Fibroblast of pulmonary artery (primary cell): ENCODE data around the gene BEST2.

ENCODE experiments used
- DNase-seq: peaks from one replicate; pipeline ENCODE4 v3.0.0-alpha.2; 2010; ENCODE audit warnings: low read depth
- H3K4me3 ChIP-seq: replicated peaks from 2 replicates; pipeline ENCODE4 v1.5.1; 2011; ENCODE audit warnings: low read depth, mild to moderate bottlenecking, control low read depth, low read length, moderate library complexity
- CTCF ChIP-seq: IDR thresholded peaks from 2 replicates; pipeline ENCODE4 v1.5.1; 2011; ENCODE audit warnings: mild to moderate bottlenecking, control low read depth, low read length, inconsistent platforms; ENCODE audit errors: missing control alignments

BEST2 gene

GRCh38 chr19:12792051-12792852 is 40.7 kb downstream of the BEST2 start:
- DNase-seq = peak; percentile 60
- H3K4me3 ChIP-seq = peak overlapping the region; percentile 99
- no peak for TF ChIP-seq CTCF

- no peak for DNase-seq
- no peak for TF ChIP-seq CTCF
- H3K4me3 ChIP-seq = peak overlapping the region; percentile 99
Measured at GRCh38 chr19:12792853-12793289, 41.3 kb downstream of the BEST2 start.

- TF ChIP-seq CTCF = no peak
- peak overlapping the region; percentile 99 for H3K4me3 ChIP-seq
- peak; percentile 94 for DNase-seq
Measured at GRCh38 chr19:12793290-12794195, 42.0 kb downstream of the BEST2 start.

- H3K4me3 ChIP-seq = peak overlapping the region; percentile 99
- DNase-seq = peak; percentile 76
- TF ChIP-seq CTCF = no peak
Measured at GRCh38 chr19:12794196-12794941, 42.8 kb downstream of the BEST2 start.

- no peak for TF ChIP-seq CTCF
- DNase-seq = peak; percentile 56
- peak overlapping the region; percentile 2 for H3K4me3 ChIP-seq
Measured at GRCh38 chr19:12794971-12795381, 43.4 kb downstream of the BEST2 start.
